SW480 (cell line): ENCODE measurements around the gene IPO8.
A peak's percentile ranks its signal among the peaks of the same experiment; 100 is the strongest.

Experiments
- DNase-seq: peaks from one replicate; pipeline ENCODE4 v3.0.0-alpha.2; 2016; ENCODE audit warnings: low spot score

IPO8 gene

DNA sequence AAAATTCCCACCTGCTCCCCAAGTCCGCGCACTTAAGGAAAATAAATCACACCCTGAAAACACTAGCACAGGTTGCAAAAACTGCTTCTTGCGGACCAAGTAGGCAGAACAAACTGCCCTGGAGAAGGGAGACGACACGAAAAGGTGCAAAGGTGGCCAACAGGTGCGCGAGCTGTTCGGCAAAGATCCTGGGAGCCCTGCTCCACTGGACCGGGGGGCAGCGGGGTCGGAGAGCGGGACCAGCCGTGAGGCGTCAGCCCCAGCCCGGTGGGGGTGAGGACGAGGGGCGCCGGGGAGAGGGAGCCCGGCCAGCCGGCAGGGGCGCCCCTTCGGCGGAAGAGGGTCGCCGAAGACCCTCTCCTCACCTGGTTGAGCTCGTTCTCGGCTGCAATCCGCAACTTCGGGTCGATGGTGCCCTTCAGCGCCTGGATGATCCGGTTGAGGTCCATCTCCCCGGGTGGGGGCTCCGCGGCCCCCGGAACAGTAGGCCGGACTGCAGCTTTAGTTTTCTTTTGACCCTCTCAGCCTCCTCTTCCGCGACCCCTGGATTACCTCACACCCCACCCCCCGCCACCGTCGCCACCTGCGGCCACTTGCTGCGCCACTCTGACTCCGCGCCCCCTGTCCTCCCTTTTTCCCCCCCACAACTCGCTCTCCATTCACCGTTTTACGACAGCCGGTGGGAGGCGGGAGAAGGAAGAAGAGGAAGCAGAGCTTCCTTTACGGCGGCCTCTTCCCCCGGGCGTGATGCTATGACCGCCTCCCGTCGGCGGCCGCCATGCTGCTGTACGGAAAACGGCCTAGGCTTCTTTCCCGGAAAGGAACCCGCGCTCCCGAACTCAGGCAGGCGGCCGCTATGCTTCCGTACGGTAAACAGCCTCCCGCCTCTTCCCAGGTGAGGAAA is at the start of gene IPO8:
IPO8 (minus strand) TSS at position 671 of the 904 bp plus-strand sequence; CDS start at position 449, 222 bp downstream.
- peak; percentile 97 for DNase-seq

DNA sequence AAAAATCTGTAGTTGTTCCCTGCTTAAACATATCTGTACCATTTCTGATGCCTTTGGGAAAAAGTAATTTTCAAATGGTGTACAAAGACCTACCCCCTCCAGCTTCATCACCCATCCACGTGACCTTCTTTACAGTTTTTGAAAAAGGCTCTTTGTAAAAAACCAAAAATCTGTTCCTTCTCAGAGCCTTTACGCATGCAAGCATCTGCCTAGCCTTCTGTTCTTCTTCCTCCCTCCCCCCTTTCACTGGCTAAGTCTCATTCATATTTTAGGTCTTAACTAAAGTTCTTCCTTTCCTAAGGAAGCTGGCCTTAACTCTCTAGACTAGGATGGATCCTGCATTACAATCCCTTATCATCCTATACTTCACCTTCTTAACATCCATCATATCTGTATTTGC is 48.7 kb upstream of the IPO8 start:
- no peak for DNase-seq

DNA sequence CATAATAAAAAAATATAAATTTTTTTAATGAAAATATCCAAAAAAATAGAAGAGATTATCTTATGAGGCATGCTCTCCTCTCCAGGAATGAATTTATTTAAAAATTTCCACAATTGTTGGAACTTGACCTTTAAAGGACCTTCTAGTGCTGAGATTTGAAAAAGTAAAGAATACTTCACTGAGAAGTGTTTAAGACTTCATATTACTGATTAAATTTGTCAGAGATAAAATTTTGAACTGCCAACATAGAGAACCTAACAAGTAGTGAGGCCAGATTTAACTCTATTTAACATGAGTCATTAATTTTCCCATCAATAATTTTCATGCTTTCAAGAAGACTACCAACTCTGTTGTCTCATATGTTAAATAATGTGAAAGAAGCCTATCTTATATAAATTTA is 44.6 kb upstream of the IPO8 start:
- no peak for DNase-seq

DNA sequence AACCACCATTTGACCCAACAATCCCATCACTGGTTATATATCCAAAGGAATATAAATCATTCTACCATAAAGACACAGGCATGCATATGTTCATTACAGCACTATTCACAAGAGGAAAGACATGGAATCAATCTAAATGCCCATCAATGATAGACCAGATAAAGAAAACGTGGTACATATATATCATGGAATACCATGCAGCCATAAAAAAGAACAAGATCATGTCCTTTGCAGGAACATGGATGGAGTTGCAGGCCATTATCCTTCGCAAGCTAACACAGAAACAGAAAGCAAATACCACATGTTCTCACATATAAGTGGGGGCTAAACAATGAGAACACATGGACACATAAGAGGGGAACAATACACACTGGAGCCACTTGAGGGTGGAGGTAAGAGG is 43.4 kb upstream of the IPO8 start:
- DNase-seq = no peak

DNA sequence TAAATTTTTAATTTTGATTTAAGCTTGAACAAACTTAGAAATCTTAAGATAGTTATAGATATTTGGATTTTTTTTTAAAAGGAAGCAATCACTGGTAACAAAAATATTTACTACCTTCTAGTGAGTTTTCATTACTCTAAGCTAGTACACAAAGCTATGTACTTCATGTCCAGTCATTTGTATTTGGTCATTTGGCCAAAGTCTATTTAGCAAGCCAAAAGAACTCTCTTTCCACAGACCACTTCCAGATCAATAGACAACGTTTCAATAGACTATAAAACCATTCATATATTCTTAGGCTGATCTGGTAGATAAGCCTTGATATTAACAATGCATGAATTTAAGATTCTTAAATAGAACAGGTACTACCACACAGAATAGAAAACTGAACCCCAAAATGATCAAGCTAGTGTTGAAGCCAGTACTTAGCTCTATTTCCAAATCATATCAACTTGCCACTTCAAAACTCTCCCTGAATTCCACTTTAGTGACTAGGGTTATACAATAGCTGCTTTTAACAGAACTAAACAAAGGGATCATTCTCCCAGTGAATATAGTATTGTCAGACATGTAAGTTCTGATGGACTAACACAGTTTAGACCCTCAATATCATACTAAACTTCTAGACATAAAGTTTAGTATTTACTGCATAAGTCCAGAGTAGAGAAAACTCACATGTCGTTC is 37.4 kb upstream of the IPO8 start:
- DNase-seq = peak; percentile 3

DNA sequence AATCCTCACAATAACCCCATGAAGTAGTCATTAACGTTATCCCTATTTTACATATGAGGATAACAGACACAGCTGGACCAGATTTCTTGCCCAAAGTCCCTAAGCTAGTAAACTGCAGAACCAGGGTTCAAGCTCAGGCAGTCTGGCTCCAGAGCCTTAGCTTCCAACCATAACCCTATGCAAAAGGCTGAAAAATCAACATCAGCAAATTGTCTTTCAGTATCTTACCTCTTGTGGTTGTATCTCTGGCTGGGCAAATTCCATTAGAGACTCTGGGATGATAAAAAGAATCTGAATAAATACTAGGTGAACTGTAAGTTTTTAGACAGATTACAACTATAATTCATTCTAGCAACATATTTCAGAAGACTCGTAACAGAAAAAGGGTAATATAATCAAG is 34.3 kb upstream of the IPO8 start:
- DNase-seq = no peak

DNA sequence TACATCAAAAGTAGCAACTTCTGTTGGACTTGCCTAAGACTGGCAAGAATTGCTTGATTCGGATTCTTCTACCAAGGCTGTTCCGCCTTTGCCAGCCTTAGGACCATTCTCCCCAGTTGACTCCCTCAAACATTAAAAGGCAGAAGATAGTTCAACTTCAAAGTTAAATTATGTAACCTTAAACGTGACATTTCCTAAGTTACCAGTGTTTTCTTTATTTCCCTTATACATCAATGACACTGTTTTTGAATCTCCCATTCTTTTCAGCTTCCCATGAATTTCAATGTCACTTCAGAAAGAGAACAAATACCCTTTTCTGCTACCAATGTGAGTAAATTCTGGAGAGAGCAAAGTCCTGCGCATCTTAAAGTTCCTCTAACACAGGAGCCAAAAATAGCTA is 33.9 kb upstream of the IPO8 start:
- no peak for DNase-seq

DNA sequence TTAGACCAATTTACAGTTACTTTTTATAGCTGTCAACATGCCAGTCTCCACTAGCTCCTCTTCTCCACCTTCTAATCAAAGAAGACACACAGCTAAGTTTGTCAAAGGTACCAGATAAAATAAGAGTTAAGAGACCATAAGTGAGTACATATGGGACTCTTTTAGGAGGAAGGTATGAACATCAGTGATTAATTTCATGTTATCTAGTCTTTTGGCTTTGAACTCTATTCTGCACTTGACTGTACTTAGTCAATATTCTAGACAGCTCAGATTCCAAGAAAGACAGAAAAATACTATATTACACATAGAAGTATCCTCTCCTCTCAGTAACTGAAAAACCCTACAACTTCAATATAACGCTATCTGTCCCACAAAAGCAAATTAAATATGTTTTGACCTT is 31.0 kb upstream of the IPO8 start:
- DNase-seq = no peak

DNA sequence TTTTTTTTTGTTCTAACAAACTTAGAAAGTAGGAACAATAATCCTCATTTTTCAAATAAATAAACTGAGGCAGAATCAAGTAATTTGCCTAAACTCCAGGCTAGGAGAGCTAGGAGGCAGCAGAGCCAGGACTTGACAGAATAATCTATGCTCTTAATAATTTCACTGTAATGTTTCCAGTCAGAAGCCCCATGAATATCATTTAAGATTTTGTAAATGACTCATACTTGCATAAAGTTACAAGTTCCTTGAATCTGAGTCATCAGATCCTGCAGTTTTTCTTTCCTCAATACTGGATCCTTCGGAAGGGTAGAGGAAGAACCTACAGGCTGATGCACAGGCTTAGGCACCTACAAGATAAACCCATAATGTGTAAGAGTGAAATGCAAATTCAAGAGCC is 30.1 kb upstream of the IPO8 start:
- DNase-seq = peak; percentile 35

DNA sequence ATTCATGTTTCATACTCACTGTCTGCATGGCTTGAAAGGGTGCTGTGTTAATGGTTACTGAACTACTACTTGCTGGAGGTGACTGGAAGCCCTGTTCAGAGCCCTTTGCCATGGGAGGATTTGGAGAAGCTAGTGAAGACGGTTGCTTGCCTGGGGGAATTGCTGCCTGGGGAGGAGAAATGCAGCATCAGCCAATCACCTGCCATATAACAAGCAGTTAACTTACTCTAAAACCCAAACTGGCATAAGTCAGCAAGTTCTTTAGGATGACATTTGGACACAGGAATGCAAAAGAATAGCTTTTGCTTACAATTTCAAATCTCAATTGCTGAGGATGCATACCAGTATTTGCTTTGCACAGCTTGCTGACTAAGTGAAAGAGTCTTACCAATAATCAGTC is 23.4 kb upstream of the IPO8 start:
- DNase-seq = no peak

DNA sequence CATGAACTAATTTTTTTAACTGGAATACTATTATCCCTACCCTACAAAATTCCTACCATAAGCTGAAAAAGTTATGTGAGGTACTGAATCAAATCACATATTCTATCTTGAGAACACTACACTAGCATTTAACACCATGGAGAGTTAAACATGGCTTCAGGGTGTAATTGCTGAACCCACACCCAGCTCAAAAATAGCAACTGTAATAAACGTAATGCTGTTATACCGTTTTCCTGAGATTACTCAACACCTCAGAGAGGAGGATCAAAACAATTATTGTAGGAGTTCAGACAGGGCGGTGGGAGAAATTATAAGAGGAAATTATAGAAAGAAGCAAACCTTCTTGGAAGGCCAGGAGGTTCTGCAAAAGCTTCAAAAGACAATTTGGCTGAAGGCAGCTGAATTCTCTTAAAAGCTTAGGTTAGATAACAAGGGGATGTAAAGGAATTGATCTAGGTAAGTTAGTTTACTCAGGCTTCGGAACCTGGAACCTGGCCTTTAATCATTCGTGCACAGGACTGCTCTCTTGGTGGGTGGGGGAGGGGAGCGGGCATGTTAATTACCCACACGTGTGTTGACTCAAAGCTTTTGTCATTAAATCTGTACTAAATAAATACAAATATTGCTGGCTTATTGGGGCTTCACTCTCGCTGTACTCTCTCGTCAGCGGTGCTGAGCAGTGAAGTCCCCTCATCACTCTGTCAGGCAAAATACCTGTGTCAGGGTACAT is 12.1 kb upstream of the IPO8 start:
- no peak for DNase-seq

DNA sequence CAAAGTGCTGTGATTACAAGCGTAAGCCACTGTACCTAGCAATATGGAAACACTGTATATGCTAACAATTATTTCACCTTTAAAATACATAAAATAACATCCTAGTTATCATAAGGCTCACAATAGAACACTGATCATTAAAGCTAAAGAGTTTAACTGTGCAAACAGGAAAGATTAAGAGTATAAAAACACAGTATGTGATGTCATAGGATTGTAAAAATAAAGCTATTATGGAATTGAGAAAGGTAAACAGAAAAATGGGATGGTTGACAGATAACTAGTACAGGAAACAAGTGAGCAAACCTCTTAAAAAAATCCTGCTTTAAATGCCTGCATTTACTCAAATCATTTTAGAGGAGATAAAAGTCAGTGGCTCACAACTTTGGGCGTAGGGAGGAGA is 10.8 kb upstream of the IPO8 start:
- no peak for DNase-seq

DNA sequence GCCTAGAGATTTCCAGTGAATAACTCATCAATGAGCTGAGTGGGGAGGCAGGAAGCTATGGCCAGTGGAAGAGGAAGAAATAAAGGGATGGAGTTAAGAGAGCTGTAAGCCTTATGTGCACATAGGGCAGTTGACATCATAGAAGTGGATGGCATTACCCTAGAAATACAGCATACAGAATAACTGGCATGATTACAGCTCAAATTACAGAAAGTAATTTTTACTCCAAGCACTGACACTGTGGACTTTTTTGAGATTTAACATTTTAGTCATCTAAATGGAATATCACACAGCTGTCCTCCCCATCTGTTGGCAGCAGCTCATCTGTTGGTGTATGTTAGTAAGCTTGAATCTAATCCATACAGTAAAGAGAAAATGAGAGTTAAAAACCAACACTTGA is 5.4 kb upstream of the IPO8 start:
- DNase-seq = no peak

DNA sequence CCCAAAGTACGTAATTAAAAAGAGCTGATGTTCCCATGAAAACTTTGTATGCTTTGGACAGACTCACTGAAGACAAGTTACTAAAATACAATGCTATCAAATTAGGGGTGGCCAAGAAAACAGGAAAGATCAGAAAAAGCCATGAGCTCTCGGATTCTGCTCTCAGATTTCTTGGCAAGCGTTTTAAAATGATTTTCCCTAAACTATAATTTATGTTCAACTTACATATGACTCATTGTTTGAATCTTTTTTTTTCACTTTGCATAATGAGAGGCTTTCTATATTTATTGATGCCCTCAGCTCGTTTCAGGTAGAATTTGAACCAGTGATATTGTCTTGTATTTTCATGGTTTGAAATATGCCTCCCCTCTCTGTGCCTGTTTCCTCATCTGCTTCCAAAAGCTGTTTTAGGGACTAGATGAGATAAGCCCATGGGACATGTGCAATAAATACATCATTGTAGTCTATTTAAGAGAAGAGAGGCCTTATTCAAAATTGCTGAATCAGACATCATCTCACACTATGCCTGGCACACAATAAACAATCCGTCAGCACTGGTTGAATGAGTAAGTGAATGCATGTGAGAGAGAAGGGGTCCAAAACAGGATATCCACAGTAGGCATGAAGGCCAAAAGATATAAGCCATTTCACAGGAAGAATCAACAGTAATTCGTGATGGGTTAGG is 4.7 kb upstream of the IPO8 start:
- DNase-seq = no peak

DNA sequence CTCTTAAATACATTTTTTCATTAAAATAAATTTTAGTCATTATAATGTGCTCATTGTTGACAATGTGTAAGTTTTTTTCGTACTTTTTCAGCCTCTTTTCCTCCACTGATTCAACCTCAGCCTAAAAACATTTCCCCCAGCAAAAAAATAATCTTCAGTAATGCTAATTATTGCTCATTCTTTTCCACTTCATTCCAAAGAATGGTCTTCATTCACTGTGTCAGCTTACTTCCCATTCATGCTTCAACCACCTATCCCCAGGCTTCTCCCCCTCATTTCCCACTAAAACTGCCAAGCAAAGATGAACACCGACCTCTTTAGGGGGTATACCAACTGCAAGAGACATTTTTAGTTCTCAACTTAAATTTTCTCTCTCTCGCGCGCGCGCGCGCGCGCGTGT is 2.7 kb upstream of the IPO8 start:
- no peak for DNase-seq

DNA sequence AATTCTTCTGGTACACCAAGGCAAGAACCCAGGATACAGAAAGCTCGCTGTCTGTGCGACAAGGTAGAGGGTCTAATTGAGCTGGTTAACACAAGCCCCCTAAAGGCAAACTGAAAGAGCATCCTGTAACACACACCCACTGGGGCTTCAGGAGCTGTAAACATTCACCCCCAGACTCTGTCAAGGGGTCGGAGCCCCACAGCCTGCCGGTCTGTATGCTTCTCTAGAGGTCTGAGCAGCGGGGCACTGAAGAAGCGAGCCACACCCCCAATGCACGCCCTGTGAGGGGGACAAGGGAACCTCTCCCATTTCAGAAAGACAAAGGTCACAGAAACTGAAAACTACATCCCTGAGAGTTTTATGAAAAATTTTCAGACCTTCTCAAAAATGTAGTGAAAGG is 1.3 kb upstream of the IPO8 start:
- DNase-seq = no peak

DNA sequence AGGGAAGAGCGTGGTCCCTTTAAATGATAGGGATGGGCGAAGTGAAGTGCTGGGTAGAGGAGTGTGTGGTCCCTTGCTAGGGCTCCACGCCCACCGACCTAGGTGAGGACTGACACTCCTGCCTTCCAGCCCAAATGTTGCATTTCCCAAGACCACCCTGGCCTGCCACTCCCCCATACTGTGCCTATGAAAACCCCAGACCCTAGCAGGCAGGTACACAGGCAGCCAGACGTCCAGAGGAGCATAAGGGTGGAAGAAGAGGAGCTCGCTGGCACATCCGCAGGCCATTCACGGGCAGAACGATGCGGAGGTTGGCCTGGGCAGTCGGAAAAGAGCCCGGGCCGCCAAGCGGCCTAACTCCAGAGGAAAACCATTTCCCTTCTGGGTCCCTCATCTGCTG is 817 bp upstream of the IPO8 start:
- DNase-seq = no peak

DNA sequence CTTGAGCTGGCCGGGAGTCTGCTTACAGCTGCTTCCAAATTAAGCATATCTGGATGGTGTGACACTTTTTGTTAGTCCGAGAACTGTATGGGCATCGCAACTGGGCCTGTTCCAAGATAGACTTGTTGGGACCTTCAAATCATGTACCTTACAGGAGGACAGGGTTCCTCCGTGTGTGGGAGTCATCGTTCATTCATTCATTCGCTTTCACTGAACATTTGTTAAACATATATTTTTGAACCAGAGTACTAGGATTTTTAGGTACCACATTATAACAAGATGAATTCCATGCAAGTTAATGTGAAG is 387 bp upstream of the IPO8 start:
- no peak for DNase-seq

DNA sequence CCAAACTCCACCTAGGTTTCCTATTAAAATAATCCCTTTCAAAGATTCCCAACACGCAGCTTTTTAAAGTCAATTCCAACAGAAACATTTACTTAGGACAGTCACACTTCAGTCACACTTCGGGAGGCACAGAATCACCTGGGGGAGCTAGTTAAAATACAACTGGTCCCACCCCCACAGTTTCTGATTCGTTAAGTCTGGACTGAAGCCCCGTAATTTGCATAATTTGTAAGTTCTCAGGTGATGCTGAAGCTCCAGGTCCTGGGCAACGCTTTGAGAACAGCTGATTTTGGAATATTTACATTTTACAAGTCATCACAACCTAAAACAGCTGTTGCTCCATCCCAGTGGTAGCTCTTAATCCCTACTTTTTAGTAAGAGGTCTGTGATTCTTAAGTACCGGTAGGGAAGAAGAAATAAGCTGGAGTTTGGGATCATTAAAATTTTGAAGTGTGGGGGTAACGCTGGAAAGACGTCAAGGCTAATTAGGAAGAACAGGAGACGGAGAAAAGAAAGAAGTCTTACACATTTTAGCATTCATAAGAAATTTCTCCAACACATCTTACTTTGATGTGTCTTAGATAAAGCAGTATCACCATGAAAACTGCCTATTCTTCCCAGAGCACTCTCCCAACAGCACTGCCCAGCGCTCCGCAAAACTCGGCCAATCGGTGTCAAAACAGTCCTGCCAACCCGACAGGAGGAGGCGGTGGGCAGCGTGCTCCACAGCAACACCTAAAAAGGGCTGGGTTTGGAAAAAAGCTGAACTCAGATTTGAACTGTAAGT is 1.1 kb downstream of the IPO8 start:
- peak; percentile 38 for DNase-seq

DNA sequence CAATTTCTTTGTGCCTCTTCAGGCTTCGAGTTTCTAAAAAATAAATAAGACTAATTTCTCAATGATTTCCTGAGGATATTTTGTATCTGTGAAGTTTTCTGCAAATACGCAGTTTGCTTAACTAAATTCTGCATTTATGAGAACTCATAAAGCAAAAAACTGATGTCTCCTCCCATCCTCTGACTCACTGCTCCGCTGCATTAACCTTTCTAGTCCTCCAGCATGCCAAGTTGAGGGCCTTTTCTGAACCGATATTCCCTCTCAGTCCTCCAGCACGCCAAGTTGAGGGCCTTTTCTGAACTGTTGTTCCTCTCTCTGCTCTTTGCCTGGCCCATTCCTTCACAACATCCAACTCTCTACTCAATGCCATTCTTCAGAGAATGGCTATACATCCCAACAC is 3.2 kb downstream of the IPO8 start:
- DNase-seq = no peak

DNA sequence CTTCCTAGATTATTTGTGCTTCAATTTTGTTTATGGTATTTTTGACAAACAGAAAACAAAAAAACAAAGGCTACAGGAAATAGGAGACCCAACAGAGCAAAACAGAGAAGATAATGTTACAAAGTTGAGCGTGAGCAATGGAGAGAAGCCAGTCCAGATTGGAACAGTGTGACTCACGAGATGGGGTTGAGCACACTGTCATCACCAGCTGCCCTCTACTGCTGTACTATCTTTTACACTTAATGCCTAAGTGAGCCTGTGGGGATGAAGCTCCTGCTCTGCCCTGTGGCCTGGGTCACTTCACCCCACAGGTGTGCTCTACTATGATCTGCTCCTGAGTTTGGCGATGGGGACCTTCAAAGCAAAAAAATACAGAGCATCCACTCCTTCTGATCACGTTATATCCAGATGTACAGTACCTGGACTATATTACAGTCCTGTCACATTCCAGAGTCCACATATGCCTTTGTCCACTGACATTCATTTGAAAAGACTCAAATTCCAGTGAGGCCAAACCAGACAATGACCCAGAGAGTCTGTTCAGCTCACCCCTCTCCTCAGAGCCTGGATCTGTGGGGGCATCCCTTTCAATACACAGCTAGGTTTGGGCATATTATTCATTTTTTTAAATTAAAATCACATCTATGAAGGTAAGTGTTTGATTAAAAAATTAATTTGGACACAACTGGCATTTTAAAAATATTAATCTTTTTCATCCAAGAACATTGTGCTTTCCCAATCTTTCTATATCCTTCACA is 4.4 kb downstream of the IPO8 start:
- DNase-seq = peak; percentile 43
